CD14-positive monocyte (primary cell): Measurements from ENCODE around the gene CEP128. TPM values are rescaled to one million over a fixed set of nuclear protein-coding genes. Genes with fewer than 3 reads are reported as not detected.

Source experiments
- DNase-seq, 3 donors: peaks; one replicate each; pipeline ENCODE4 v3.0.0-alpha.2; 2011 to 2022
- H2AFZ ChIP-seq: 2 replicates; pipeline ENCODE4 v1.6.0; 2012; ENCODE audit warnings: mild to moderate bottlenecking, low read depth, low read length, inconsistent platforms; ENCODE audit not compliant: insufficient read depth, poor library complexity, severe bottlenecking
- H3K27ac ChIP-seq, 2 donors: 1 replicate in 1 of 2; 2 replicates in 1 of 2; pipeline ENCODE4 v1.5.1; 2012 to 2013; ENCODE audit warnings: low read length in 2 of 2, control low read depth in 1 of 2, inconsistent platforms in 1 of 2, low read depth in 1 of 2, mild to moderate bottlenecking in 1 of 2
- H3K27me3 ChIP-seq, 2 donors: one replicate each; pipeline versions ENCODE4 v1.6.0 to v1.6.1; 2011 to 2013; ENCODE audit warnings: low read length in 2 of 2; ENCODE audit not compliant: control insufficient read depth in 2 of 2, insufficient read depth in 2 of 2
- H3K36me3 ChIP-seq, 2 donors: replicated peaks in 1 of 2; 1 replicate in 1 of 2; 2 replicates in 1 of 2; pipeline versions ENCODE4 v1.5.1 to v1.6.1; 2012 to 2013; ENCODE audit warnings: low read length in 2 of 2, control low read depth in 1 of 2, inconsistent platforms in 1 of 2, mild to moderate bottlenecking in 1 of 2; ENCODE audit not compliant: insufficient read depth in 2 of 2, control insufficient read depth in 1 of 2
- H3K4me1 ChIP-seq, 2 donors: 1 replicate in 1 of 2; 2 replicates in 1 of 2; pipeline versions ENCODE4 v1.5.1 to v1.6.1; 2012 to 2013; ENCODE audit warnings: low read length in 2 of 2, control low read depth in 1 of 2, inconsistent platforms in 1 of 2, mild to moderate bottlenecking in 1 of 2, moderate library complexity in 1 of 2; ENCODE audit not compliant: insufficient read depth in 2 of 2, control insufficient read depth in 1 of 2
- H3K4me2 ChIP-seq: replicated peaks from 2 replicates; pipeline ENCODE3; 2012; ENCODE audit warnings: low read length, moderate library complexity, mild to moderate bottlenecking; ENCODE audit not compliant: poor library complexity, severe bottlenecking; ENCODE audit errors: extremely low read depth
- H3K4me3 ChIP-seq, 3 experiments: fragments of 200-600 bp in 1 of 3; sonication (generic) in 1 of 3; replicated peaks in 1 of 3; 1 replicate in 2 of 3; 2 replicates in 1 of 3; pipeline ENCODE4 v1.5.1; 2011 to 2013; ENCODE audit warnings: low read length in 3 of 3, mild to moderate bottlenecking in 3 of 3, control low read depth in 2 of 3, low read depth in 2 of 3, inconsistent platforms in 1 of 3, moderate library complexity in 1 of 3
- H3K79me2 ChIP-seq: 2 replicates; pipeline ENCODE4 v1.6.0; 2012; ENCODE audit warnings: mild to moderate bottlenecking, control low read depth, inconsistent platforms, low read length, moderate library complexity; ENCODE audit not compliant: insufficient read depth
- H3K9ac ChIP-seq: 2 replicates; pipeline ENCODE4 v1.6.0; 2017; ENCODE audit warnings: low read length, mild to moderate bottlenecking; ENCODE audit not compliant: insufficient read depth, poor library complexity, severe bottlenecking
- H3K9me3 ChIP-seq, 2 donors: replicated peaks in 1 of 2; 1 replicate in 1 of 2; 2 replicates in 1 of 2; pipeline versions ENCODE4 v1.5.1 to v1.6.1; 2012 to 2013; ENCODE audit warnings: low read length in 2 of 2, control low read depth in 1 of 2; ENCODE audit not compliant: control insufficient read depth in 1 of 2, insufficient read depth in 1 of 2
- H4K20me1 ChIP-seq: 2 replicates; pipeline ENCODE4 v1.6.0; 2012; ENCODE audit warnings: mild to moderate bottlenecking, low read length, control low read depth, moderate library complexity; ENCODE audit not compliant: insufficient read depth
- H3K27ac Mint-ChIP-seq, 7 donors: one replicate each; pipeline ENCODE4 v1.8.0; 2020; ENCODE audit warnings: mild to moderate bottlenecking in 7 of 7, mixed read lengths in 7 of 7, moderate library complexity in 6 of 7, inconsistent platforms in 2 of 7
- H3K27me3 Mint-ChIP-seq, 3 donors: one replicate each; pipeline ENCODE4 v1.8.0; 2021 to 2022; ENCODE audit warnings: low read depth in 3 of 3, mild to moderate bottlenecking in 3 of 3, mixed read lengths in 3 of 3, moderate library complexity in 3 of 3, inconsistent platforms in 1 of 3
- H3K36me3 Mint-ChIP-seq, 2 donors: one replicate each; pipeline ENCODE4 v1.8.0; 2020; ENCODE audit warnings: mixed read lengths in 2 of 2, inconsistent platforms in 1 of 2, mild to moderate bottlenecking in 1 of 2
- H3K4me1 Mint-ChIP-seq: one replicate; pipeline ENCODE4 v1.8.0; 2020; ENCODE audit warnings: mild to moderate bottlenecking, mixed read lengths
- H3K4me3 Mint-ChIP-seq, 2 donors: one replicate each; pipeline ENCODE4 v1.8.0; 2020; ENCODE audit warnings: mild to moderate bottlenecking in 2 of 2, mixed read lengths in 2 of 2, moderate library complexity in 1 of 2
- H3K9me3 Mint-ChIP-seq, 7 donors: one replicate each; pipeline ENCODE4 v1.8.0; 2020 to 2022; ENCODE audit warnings: mixed read lengths in 7 of 7, mild to moderate bottlenecking in 6 of 7, moderate library complexity in 6 of 7, inconsistent platforms in 2 of 7
- CTCF ChIP-seq: fragments of 200-600 bp; IDR thresholded peaks from one replicate; pipeline ENCODE4 v1.8.0; 2022; ENCODE audit warnings: antibody characterized with exemption, mild to moderate bottlenecking
- WGBS: methylation state at CpG from one replicate; pipeline ENCODE4 v1.1.5; 2013; ENCODE audit warnings: missing lambda C conversion rate; ENCODE audit not compliant: insufficient coverage; 5-methylcytosine and 5-hydroxymethylcytosine counted together
- intact Hi-C, 2 donors: fragments of 100-400 bp; cut with micrococcal nuclease; formaldehyde crosslinking; loops; one replicate each; pipeline versions ENCODE4 v1.15.0 to v1.15.1; 2023
- polyA plus RNA-seq, 3 donors: library from polyadenylated mRNA; depleted of rRNA in 1 of 3; unstranded in 2 of 3; stranded (reverse) in 1 of 3; fragments of 300-500 nt in 2 of 3; fragments of >200 nt in 1 of 3; fragmentation: Illumina TruSeq in 2 of 3; gene quantifications; 1 replicate in 2 of 3; 2 replicates in 1 of 3; pipeline ENCODE4 v1.2.3, GENCODE V29; 2012 to 2021

CEP128 gene
- polyA plus RNA-seq, 3 donors = 0.41 to 0.88 (median 0.62) TPM

- whole genome bisulfite sequencing = no CpG with 5 or more reads among the region's 1 CpG
- intact Hi-C loops = no loop called here
- no peaks in the 10 kb centered on the region for H3K79me2 ChIP-seq
- Mint-ChIP-seq H3K4me1 (no peaks in the 10 kb centered on the region), H3K36me3 (peaks cover 2% of the 10 kb centered on the region in 2 donors), H3K27me3 (no peaks in the 10 kb centered on the region), H3K4me3 (no peak overlapping the region), H3K9me3 (peaks cover 0 to 8% (median 2%) of the 10 kb centered on the region in 7 donors), H3K27ac (no peak overlapping the region)
- H3K9me3 ChIP-seq = no peaks in the 10 kb centered on the region
- no peak overlapping the region for H2AFZ ChIP-seq
- H3K27me3 ChIP-seq = no peaks in the 10 kb centered on the region
- H3K4me2 ChIP-seq = no peak overlapping the region
- no peak for TF ChIP-seq CTCF
- no peak overlapping the region for H3K27ac ChIP-seq
- H4K20me1 ChIP-seq = no peaks in the 10 kb centered on the region
- H3K4me3 ChIP-seq = no peak overlapping the region
- DNase-seq = no peak
- H3K4me1 ChIP-seq = no peaks in the 10 kb centered on the region
- no peaks in the 10 kb centered on the region for H3K36me3 ChIP-seq
- no peak overlapping the region for H3K9ac ChIP-seq
These were observed 283.4 kb downstream of the CEP128 start for GRCh38 chr14:80658155-80658554.

DNA sequence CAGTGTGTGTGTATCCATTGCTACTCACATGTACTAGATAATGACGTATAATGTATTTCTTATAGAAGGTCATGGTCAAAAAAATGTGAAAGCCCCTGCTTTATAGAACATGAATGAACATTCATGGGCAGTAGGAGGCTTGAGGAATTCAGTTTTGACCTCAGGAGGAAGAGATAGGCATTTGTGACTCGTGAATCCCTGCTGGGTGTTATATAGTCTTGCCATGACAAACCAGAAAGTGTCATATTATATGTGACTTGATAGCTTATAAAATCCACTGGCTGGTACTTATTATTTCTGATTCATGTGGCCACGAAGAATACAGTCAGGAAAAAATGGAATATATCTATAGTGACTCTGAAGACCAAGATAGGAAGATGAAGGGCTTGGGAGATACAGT, 287.6 kb downstream of the CEP128 start:
- Histone ChIP-seq H3K27me3 (no peaks in the 10 kb centered on the region), H3K36me3 (no peaks in the 10 kb centered on the region), H3K27ac (no peak overlapping the region), H3K4me1 (no peaks in the 10 kb centered on the region), H3K4me3 (no peak overlapping the region), H4K20me1 (no peaks in the 10 kb centered on the region), H3K9ac (no peak overlapping the region), H3K4me2 (no peak overlapping the region), H2AFZ (no peak overlapping the region), H3K9me3 (peaks cover 0 to 2% of the 10 kb centered on the region in 2 donors), H3K79me2 (no peaks in the 10 kb centered on the region)
- WGBS = 90% methylated on average over 2 of the region's 3 CpGs
- peaks cover 3 to 23% (median 10%) of the 10 kb centered on the region in 7 donors for H3K9me3 Mint-ChIP-seq
- H3K27me3 Mint-ChIP-seq = no peaks in the 10 kb centered on the region
- no peaks in the 10 kb centered on the region for H3K4me1 Mint-ChIP-seq
- no peak overlapping the region for H3K4me3 Mint-ChIP-seq
- intact Hi-C loops = no loop called here
- DNase-seq = no peak
- H3K36me3 Mint-ChIP-seq = peaks cover 2 to 8% of the 10 kb centered on the region in 2 donors
- no peak overlapping the region for H3K27ac Mint-ChIP-seq
- no peak for TF ChIP-seq CTCF
